GM18867 (cell line): ENCODE measurements around the gene KIAA0825.
A peak's percentile ranks its signal among the peaks of the same experiment; 100 is the strongest.

Experiments used
- ATAC-seq: cut with Tn5 transposase; IDR thresholded peaks from one replicate; pipeline ENCODE4 v1.9.1; 2021; ENCODE audit warnings: mild to moderate bottlenecking, moderate library complexity; ENCODE audit not compliant: unreplicated experiment

Gene KIAA0825

GRCh38 chr5:94508461-94509148 is 109.8 kb downstream of the KIAA0825 start:
- no peak for ATAC-seq

DNA sequence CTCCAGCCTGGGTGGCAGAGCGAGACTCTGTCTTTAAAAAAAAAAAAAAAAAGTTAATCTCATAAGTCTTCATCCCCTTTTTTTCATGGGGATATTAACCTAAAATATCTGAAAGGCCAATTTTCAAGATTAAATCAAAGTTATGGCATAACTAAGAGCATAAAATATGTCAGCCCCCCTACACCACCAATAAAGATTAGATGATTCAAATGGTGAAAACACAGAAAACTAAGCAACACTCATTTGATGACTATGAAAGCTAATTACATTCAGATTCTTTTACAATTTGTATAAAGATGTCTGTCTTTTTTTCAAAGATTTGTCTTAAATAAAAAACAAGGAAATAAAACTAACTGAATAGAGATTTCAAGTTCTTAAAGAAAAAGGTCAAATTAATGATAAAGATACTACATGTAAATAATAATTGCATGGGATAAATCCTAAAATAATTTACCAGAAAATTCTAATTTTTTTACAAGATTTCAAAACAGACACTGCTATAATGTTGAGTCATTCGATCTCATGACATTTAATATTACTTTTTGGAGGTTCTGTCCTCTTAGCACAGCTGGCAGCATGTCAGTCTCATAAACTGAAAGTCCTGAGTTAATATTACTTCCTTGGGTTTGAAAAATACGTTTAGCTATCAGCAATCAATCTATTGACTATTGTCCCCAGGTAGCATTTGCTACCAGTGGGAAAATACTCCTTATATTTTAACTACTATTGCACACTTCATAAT is 112.9 kb downstream of the KIAA0825 start:
- no peak for ATAC-seq

DNA sequence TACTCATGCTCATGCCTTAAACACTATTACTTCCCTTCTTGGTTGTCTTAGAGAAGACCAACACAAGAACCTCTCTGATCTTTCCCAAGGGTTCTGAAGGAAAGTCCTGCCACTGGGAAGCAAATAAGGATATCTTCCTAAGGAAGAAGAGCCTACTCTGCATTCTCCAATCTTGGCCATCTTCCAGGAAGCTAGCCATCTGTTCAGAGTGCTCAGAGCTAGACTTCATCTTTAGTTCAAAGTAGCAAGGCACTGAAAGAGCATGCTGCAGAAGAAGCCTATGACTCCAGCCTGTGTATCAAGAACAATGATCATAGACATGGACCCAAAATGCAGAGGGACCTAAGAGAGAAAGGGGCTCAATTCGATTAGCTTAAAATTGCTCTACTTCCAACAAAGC is 114.7 kb downstream of the KIAA0825 start:
- ATAC-seq: no peak

GRCh38 chr5:94501365-94501764 is 117.0 kb downstream of the KIAA0825 start:
- ATAC-seq: no peak

- no peak for ATAC-seq
Measured at GRCh38 chr5:94499806-94500205, 118.6 kb downstream of the KIAA0825 start.

- no peak for ATAC-seq
Measured at GRCh38 chr5:94498199-94498598, 120.2 kb downstream of the KIAA0825 start.

DNA sequence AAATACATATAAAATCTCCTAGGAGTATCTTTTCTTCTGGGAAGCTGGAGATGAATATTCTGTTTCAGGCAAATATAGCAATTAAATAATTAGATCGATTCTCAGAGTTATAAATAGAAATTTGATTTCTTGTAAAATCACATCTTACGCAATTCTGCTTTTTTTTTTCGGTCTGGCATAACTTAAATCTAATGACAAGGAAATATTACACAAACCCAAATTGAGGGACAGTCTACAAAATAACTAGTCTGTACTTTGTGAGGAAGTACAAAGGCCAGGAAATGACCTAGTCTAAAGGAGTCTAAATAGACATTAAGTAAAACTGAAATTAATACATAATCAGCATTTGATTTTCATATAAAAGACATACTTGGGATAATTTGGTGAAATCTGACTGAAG is 133.3 kb downstream of the KIAA0825 start:
- ATAC-seq: no peak

DNA sequence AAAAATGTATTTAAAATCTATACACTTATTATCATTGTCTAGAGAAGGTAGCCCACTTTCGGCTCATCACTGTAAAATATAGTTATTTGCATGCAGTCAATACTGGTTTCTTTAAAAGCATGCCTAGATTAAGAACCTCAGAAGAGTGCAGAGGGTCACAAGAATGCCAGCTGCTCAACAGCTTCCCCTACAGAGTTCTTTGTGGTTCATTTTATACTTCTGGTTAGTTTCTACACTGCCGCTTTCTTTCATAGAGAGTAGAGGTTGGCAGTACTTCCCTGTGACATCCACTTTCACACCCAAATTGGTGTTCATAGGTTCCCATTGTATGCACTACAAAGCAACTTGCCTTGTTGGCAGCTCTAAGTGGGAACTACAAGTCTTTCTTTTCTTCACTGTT is 137.3 kb downstream of the KIAA0825 start:
- peak; percentile 96 for ATAC-seq

DNA sequence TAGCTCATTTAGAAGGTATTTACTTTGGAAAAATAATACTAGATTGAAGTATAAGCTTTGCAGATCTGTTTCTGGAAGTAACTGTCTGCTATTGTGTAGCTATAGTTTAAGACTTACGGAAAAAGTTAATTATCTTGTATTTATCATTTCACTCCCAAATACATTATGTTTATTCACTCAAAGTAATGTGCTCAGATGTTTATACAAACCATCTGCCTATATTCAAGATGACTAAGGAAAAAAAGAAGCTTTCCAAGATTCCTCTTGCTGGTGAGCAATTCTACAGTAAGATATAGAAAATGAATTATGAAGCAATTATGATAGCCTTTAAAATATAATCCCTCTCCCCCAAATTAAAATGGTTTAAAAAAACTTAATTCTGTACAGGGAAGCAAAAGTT is 137.9 kb downstream of the KIAA0825 start:
- ATAC-seq: no peak

DNA sequence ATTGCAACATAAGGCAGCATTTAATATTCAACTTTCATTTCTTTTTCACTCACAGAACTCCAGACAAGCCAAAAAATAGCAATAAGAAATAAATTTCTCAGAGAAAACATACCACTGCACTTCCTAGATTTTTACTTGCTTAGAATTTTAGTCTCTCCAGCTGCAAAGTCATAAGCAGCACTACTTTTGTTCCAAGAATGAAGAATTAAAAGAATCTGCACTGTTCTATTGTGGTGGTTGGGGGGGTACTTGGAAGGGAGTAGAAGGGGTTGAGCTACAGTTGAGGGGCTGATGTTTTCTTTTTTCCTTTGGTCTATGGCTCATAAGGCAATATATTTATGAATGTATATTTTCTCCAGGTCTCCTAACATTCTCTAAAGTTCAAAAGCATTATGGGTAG is 144.5 kb downstream of the KIAA0825 start:
- ATAC-seq: no peak

- ATAC-seq: no peak
Measured at GRCh38 chr5:94471521-94471920, 146.9 kb downstream of the KIAA0825 start.

DNA sequence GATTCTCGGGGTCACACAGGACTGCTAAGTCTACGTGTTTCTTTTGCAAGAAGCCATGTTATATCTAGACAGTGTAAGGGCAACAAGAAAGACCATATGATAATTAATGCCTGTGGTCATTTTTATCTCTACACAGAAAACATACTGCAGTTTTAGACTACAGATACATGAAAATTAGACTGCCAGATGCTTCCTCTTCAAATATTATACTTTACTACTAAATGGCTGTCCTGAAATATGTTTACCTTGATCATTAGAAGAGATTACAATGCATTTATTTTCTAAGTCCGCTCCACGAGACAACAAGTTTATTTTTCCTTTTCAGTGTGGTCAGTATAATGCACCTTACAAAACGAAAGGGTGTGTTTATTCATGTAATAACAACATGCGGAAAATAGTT is 147.6 kb downstream of the KIAA0825 start:
- ATAC-seq: no peak

- ATAC-seq: no peak
Measured at GRCh38 chr5:94469894-94470329, 148.5 kb downstream of the KIAA0825 start.

DNA sequence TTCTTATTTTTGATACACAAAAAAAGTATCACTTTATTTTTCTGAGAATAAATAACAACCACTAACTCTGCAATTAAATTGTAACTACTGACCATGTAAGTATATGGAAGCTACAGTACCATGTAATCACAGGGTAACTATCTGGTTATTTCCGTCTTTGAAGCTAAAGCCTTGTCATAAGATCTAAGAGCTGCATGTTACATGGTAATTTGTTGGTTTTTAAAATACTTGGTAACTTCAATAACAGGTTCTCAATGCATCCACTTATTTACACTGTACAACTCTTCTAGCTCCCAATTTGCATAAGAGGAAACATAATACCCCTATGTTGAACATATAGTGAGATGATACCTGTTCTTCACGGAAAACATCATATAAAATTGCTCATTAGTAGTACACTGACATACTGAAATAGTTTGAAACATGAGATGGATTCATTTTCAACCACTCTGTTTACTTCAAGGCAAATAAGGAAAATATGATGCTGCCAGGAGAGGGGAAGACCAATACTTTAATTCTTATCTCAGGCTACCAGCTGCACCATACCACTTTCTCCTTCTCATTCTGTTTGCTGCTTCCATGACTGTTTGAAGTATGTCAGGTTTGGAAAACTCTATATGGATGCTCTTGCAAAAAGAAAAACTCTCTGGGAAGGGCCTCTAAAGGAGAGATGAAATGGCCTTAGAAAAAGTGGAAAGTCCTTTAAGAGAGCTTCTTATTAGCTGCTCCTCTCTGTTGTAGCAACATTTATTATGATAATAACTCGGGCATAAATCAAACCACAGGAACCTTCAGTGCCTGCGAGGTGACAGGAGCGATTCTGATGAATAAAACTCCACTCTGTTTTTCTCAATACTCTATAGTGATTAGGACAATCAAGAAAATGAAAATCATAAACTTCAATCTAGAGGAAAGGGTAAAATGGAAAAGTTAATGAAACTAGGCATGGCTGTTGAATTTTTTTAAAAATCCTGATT is 150.2 kb downstream of the KIAA0825 start:
- ATAC-seq: no peak

GRCh38 chr5:94467346-94467953 is 151.0 kb downstream of the KIAA0825 start:
- ATAC-seq: no peak

- no peak for ATAC-seq
Measured at GRCh38 chr5:94463739-94464138, 154.7 kb downstream of the KIAA0825 start.

GRCh38 chr5:94461131-94461530 is 157.3 kb downstream of the KIAA0825 start:
- no peak for ATAC-seq

DNA sequence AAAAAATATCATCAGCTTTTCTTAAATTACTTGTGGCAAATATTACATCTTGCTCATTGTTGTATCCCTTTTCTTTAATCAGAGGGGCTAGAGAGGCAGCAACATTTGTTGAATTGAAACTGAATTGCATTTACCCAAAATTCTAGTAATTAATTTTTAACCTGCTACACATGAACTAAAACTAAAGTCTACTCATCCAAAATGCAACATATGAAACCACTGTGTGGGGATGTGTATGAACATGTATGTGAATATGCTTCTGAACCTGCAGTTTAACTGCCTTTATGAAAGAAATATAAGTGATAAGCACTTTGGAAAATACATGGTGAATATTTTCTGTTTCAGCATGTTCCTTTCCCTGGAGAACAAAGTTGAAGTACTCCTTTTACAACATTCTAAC is 158.5 kb downstream of the KIAA0825 start:
- ATAC-seq: no peak

- no peak for ATAC-seq
Measured at GRCh38 chr5:94457788-94458187, 160.6 kb downstream of the KIAA0825 start.

DNA sequence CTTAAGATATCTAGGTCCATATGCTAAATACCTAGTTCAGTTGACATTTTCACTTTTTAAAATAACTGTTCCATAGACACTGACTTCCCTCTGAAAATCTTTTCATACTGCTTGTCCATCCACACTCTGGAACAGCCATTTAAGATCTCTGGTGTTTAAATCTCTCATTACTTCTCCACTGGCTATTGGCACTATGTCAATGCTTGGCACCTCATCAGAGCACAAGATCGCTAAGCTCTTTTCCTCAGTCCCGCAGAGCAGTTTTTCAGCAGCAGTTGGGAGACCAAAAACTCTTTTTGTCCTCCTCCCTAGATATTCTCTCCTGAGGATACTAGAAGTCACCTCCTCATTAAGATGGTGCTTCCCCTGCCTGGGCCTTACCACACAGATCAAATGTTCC is 172.7 kb downstream of the KIAA0825 start:
- no peak for ATAC-seq

GRCh38 chr5:94442991-94443390 is 175.4 kb downstream of the KIAA0825 start:
- no peak for ATAC-seq
